Tibial artery (tissue), 4 donors: ENCODE measurements around the gene NEK11.

ENCODE experiments used
- DNase-seq, 2 donors: peaks; one replicate each; pipeline ENCODE4 v3.0.0-alpha.2; 2019
- H3K27ac ChIP-seq, 2 donors: fragments of 200-600 bp; sonication (generic) in 1 of 2; 1 replicate in 1 of 2; 2 replicates in 1 of 2; pipeline ENCODE4 v1.5.1; 2018 to 2019; ENCODE audit warnings: mild to moderate bottlenecking in 1 of 2
- H3K27me3 ChIP-seq, 2 donors: fragments of 200-600 bp; sonication (generic) in 1 of 2; one replicate each; pipeline versions ENCODE4 v1.5.1 to v1.6.0; 2016 to 2019
- H3K36me3 ChIP-seq, 3 donors: fragments of 200-600 bp; sonication (generic) in 2 of 3; one replicate each; pipeline ENCODE4 v1.5.1; 2016 to 2019; ENCODE audit warnings: mild to moderate bottlenecking in 2 of 3
- H3K4me1 ChIP-seq, 4 donors: fragments of 200-600 bp; sonication (generic) in 2 of 4; 1 replicate in 3 of 4; 2 replicates in 1 of 4; pipeline ENCODE4 v1.5.1; 2016 to 2019
- H3K4me3 ChIP-seq, 2 donors: fragments of 200-600 bp; sonication (generic) in 1 of 2; 1 replicate in 1 of 2; 2 replicates in 1 of 2; pipeline ENCODE4 v1.5.1; 2018 to 2019; ENCODE audit warnings: mild to moderate bottlenecking in 2 of 2
- H3K9me3 ChIP-seq, 3 donors: fragments of 200-600 bp; sonication (generic) in 1 of 3; one replicate each; pipeline ENCODE4 v1.5.1; 2016 to 2019
- CTCF ChIP-seq, 2 experiments: fragments of 200-600 bp in 1 of 2; fragments of 450-650 bp in 1 of 2; IDR thresholded peaks; one replicate each; pipeline ENCODE4 v1.5.1; 2017 to 2019; ENCODE audit warnings: antibody characterized with exemption in 2 of 2, mild to moderate bottlenecking in 1 of 2, moderate library complexity in 1 of 2
- intact Hi-C: fragments of 100-400 bp; cut with DNase I; formaldehyde crosslinking; loops from one replicate; pipeline ENCODE4 v1.15.0; 2023; ENCODE audit warnings: low total_unique reads

NEK11 gene

GRCh38 chr3:130992344-130992743 is 34.3 kb upstream of the NEK11 start:
- no peaks in the 10 kb centered on the region for H3K4me1 ChIP-seq
- no peaks in the 10 kb centered on the region for H3K27me3 ChIP-seq
- no peak overlapping the region for H3K4me3 ChIP-seq
- no peaks in the 10 kb centered on the region for H3K9me3 ChIP-seq
- intact Hi-C loops = no loop called here
- H3K36me3 ChIP-seq = peaks cover 16 to 51% (median 39%) of the 10 kb centered on the region in 3 donors
- H3K27ac ChIP-seq = no peak overlapping the region
- DNase-seq = no peak
- TF ChIP-seq CTCF (IDR thresholded peaks at IDR 0.05) = no peak

- no peak for DNase-seq
- Histone ChIP-seq H3K27me3 (no peaks in the 10 kb centered on the region), H3K27ac (no peak overlapping the region), H3K9me3 (no peaks in the 10 kb centered on the region), H3K4me1 (peaks cover 0 to 9% (median 1%) of the 10 kb centered on the region in 4 donors), H3K4me3 (no peak overlapping the region), H3K36me3 (peaks cover 24 to 65% (median 47%) of the 10 kb centered on the region in 3 donors)
- intact Hi-C loops = no loop called here
- TF ChIP-seq CTCF (IDR thresholded peaks at IDR 0.05) = no peak
Observed at GRCh38 chr3:130997289-130997688, 29.4 kb upstream of the NEK11 start.

GRCh38 chr3:131001071-131001470 is 25.6 kb upstream of the NEK11 start:
- peaks cover 0 to 9% (median 1%) of the 10 kb centered on the region in 4 donors for H3K4me1 ChIP-seq
- TF ChIP-seq CTCF (IDR thresholded peaks at IDR 0.05) = no peak
- H3K27me3 ChIP-seq = no peaks in the 10 kb centered on the region
- intact Hi-C loops = no loop called here
- no peaks in the 10 kb centered on the region for H3K9me3 ChIP-seq
- DNase-seq = no peak
- H3K4me3 ChIP-seq = no peak overlapping the region
- peaks cover 17 to 45% (median 38%) of the 10 kb centered on the region in 3 donors for H3K36me3 ChIP-seq
- H3K27ac ChIP-seq = no peak overlapping the region

GRCh38 chr3:131004603-131005002 is 22.1 kb upstream of the NEK11 start:
- Histone ChIP-seq H3K4me1 (peaks cover 0 to 9% (median 1%) of the 10 kb centered on the region in 4 donors), H3K9me3 (no peaks in the 10 kb centered on the region), H3K27me3 (no peaks in the 10 kb centered on the region), H3K4me3 (no peak overlapping the region), H3K27ac (no peak overlapping the region), H3K36me3 (peaks cover 11 to 50% (median 24%) of the 10 kb centered on the region in 3 donors)
- intact Hi-C loops = no loop called here
- DNase-seq = no peak
- no peak for TF ChIP-seq CTCF (IDR thresholded peaks at IDR 0.05)

GRCh38 chr3:131007256-131007655 is 19.4 kb upstream of the NEK11 start:
- DNase-seq = no peak
- Histone ChIP-seq H3K4me1 (no peaks in the 10 kb centered on the region), H3K27ac (no peak overlapping the region), H3K9me3 (no peaks in the 10 kb centered on the region), H3K27me3 (no peaks in the 10 kb centered on the region), H3K4me3 (no peak overlapping the region), H3K36me3 (peaks cover 21 to 64% (median 32%) of the 10 kb centered on the region in 3 donors)
- intact Hi-C loops = no loop called here
- no peak for TF ChIP-seq CTCF (IDR thresholded peaks at IDR 0.05)

- H3K4me3 ChIP-seq = no peak overlapping the region
- intact Hi-C loops = no loop called here
- TF ChIP-seq CTCF (IDR thresholded peaks at IDR 0.05) = no peak
- no peaks in the 10 kb centered on the region for H3K9me3 ChIP-seq
- peaks cover 0 to 4% (median 2%) of the 10 kb centered on the region in 4 donors for H3K4me1 ChIP-seq
- no peak overlapping the region for H3K27ac ChIP-seq
- no peaks in the 10 kb centered on the region for H3K27me3 ChIP-seq
- no peak for DNase-seq
- H3K36me3 ChIP-seq = peaks cover 21 to 69% (median 31%) of the 10 kb centered on the region in 3 donors
Observed at GRCh38 chr3:131007782-131008181, 18.9 kb upstream of the NEK11 start.
